ENCODE measurements around the gene VAV1.

Gene VAV1

GRCh38 chr19:6735181-6735911 lies 37.2 kb upstream of the VAV1 start:
- no peak for TF ChIP-seq POLR2AphosphoS5 (IDR thresholded peaks at IDR 0.05; ENCODE audit: low read depth, low read length)
- no peak for TF ChIP-seq FOXP2 (optimal IDR thresholded peaks at IDR 0.05; ENCODE audit: borderline replicate concordance, extremely low read depth, extremely low read length, insufficient read depth)
- TF ChIP-seq SIN3A (IDR thresholded peaks at IDR 0.05; ENCODE audit: borderline replicate concordance, insufficient read depth, low read length): no peak
- TF ChIP-seq TAF1 (IDR thresholded peaks at IDR 0.05; ENCODE audit: borderline replicate concordance, insufficient read depth, low read length): no peak
- TF ChIP-seq REST (IDR thresholded peaks at IDR 0.05; ENCODE audit: insufficient read depth in 1 of 2, low read depth in 2 of 2, low read length in 2 of 2): no peak

GRCh38 chr19:6736169-6736916 lies 36.2 kb upstream of the VAV1 start:
- TF ChIP-seq POLR2AphosphoS5 (IDR thresholded peaks at IDR 0.05; ENCODE audit: low read depth, low read length) (no peak), SIN3A (IDR thresholded peaks at IDR 0.05; ENCODE audit: borderline replicate concordance, insufficient read depth, low read length) (peak; percentile 5; the same call in 1 of the 2 replicates), TAF1 (IDR thresholded peaks at IDR 0.05; ENCODE audit: borderline replicate concordance, insufficient read depth, low read length) (0 out of 2 replicates have a peak, but pooled peaks have one; percentile 9)

- no peak for TF ChIP-seq SIN3A (IDR thresholded peaks at IDR 0.05; ENCODE audit: borderline replicate concordance, insufficient read depth, low read length)
- TF ChIP-seq TAF1 (IDR thresholded peaks at IDR 0.05; ENCODE audit: borderline replicate concordance, insufficient read depth, low read length): no peak
- TF ChIP-seq POLR2AphosphoS5 (IDR thresholded peaks at IDR 0.05; ENCODE audit: low read depth, low read length): no peak
Observed at GRCh38 chr19:6736917-6737283, 35.6 kb upstream of the VAV1 start.

- TF ChIP-seq TAF1 (IDR thresholded peaks at IDR 0.05; ENCODE audit: borderline replicate concordance, insufficient read depth, low read length) (no peak), FOXP2 (optimal IDR thresholded peaks at IDR 0.05; ENCODE audit: borderline replicate concordance, extremely low read depth, extremely low read length, insufficient read depth) (peak; percentile 56)
Observed at GRCh38 chr19:6737284-6737872, 35.1 kb upstream of the VAV1 start, which contains the start of gene GPR108. GPR108 (minus strand) TSS chr19:6737580; CDS start chr19:6737576, 4 bp downstream.

- TF ChIP-seq FOXP2 (optimal IDR thresholded peaks at IDR 0.05; ENCODE audit: borderline replicate concordance, extremely low read depth, extremely low read length, insufficient read depth) (peak; percentile 63), SIN3A (IDR thresholded peaks at IDR 0.05; ENCODE audit: borderline replicate concordance, insufficient read depth, low read length) (0 out of 2 replicates have a peak, but pooled peaks have one; percentile 29), TAF1 (IDR thresholded peaks at IDR 0.05; ENCODE audit: borderline replicate concordance, insufficient read depth, low read length) (0 out of 2 replicates have a peak, but pooled peaks have one; percentile 16), POLR2AphosphoS5 (IDR thresholded peaks at IDR 0.05; ENCODE audit: low read depth, low read length) (no peak), REST (IDR thresholded peaks at IDR 0.05; ENCODE audit: insufficient read depth in 1 of 2, low read depth in 2 of 2, low read length in 2 of 2) (no peak)
Observed at GRCh38 chr19:6737873-6738786, 34.4 kb upstream of the VAV1 start.

GRCh38 chr19:6738787-6739389 lies 33.6 kb upstream of the VAV1 start:
- TF ChIP-seq REST (IDR thresholded peaks at IDR 0.05; ENCODE audit: insufficient read depth in 1 of 2, low read depth in 2 of 2, low read length in 2 of 2) (no peak), POLR2AphosphoS5 (IDR thresholded peaks at IDR 0.05; ENCODE audit: low read depth, low read length) (no peak), TAF1 (IDR thresholded peaks at IDR 0.05; ENCODE audit: borderline replicate concordance, insufficient read depth, low read length) (no peak), SIN3A (IDR thresholded peaks at IDR 0.05; ENCODE audit: borderline replicate concordance, insufficient read depth, low read length) (no peak), FOXP2 (optimal IDR thresholded peaks at IDR 0.05; ENCODE audit: borderline replicate concordance, extremely low read depth, extremely low read length, insufficient read depth) (no peak)
